GM10266 (cell line): Measurements from ENCODE around the gene RNF220.

ENCODE experiments used
- DNase-seq: peaks from one replicate; pipeline ENCODE4 v3.0.0; 2012; ENCODE audit errors: extremely low spot score
- TF ChIP-seq, protein P1 (sequence below): IDR thresholded peaks from 2 replicates; pipeline ENCODE4 v1.5.1; 2012; ENCODE audit warnings: mild to moderate bottlenecking, low read depth; ENCODE audit not compliant: control insufficient read depth, insufficient read depth; ENCODE audit errors: missing control alignments

RNF220 gene

DNA sequence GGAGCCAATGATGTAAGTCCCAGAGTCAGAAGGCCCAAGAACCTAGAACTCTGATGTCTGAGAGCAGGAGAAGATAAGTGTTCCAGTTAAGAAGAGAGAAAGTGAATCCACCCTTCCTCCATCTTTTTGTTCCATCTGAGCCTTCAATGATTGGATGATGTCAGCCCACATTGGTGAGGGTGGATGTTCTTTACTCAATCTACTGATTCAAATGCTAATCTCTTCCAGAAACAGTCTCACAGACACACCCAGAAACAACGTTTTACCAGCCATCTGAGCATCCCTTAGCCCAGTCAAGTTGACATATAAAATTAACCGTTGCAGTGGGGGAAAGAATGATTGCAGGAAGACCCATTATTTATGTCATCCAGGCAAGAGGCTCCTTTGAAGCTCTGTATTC is 16.5 kb upstream of the RNF220 start:
- TF ChIP-seq, protein P1, sequence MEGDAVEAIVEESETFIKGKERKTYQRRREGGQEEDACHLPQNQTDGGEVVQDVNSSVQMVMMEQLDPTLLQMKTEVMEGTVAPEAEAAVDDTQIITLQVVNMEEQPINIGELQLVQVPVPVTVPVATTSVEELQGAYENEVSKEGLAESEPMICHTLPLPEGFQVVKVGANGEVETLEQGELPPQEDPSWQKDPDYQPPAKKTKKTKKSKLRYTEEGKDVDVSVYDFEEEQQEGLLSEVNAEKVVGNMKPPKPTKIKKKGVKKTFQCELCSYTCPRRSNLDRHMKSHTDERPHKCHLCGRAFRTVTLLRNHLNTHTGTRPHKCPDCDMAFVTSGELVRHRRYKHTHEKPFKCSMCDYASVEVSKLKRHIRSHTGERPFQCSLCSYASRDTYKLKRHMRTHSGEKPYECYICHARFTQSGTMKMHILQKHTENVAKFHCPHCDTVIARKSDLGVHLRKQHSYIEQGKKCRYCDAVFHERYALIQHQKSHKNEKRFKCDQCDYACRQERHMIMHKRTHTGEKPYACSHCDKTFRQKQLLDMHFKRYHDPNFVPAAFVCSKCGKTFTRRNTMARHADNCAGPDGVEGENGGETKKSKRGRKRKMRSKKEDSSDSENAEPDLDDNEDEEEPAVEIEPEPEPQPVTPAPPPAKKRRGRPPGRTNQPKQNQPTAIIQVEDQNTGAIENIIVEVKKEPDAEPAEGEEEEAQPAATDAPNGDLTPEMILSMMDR, result no peak
- no peak for DNase-seq

DNA sequence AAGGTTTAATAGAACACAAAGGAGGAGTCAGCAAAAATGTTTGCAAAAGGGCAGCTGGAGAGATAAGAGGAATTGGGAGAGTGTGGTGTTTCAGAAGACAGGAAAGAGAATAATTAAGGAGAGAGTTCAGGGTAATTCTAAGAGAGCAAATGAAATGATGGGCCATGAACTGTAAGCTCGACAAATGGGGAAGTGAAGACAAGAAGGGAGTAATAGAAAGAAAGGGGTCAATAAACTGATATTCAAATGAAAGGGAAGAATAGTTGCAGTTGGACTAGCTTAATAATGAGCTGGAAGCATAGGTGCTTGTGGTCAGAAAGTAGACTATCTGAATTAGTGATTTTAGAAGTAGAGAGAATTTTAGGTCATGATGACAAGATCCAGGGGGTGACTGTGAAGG is 15.6 kb upstream of the RNF220 start:
- TF ChIP-seq, protein P1, result no peak
- DNase-seq, result no peak

- TF ChIP-seq, protein P1, result no peak
- no peak for DNase-seq
Measured at GRCh38 chr1:44390277-44390676, 14.8 kb upstream of the RNF220 start.

DNA sequence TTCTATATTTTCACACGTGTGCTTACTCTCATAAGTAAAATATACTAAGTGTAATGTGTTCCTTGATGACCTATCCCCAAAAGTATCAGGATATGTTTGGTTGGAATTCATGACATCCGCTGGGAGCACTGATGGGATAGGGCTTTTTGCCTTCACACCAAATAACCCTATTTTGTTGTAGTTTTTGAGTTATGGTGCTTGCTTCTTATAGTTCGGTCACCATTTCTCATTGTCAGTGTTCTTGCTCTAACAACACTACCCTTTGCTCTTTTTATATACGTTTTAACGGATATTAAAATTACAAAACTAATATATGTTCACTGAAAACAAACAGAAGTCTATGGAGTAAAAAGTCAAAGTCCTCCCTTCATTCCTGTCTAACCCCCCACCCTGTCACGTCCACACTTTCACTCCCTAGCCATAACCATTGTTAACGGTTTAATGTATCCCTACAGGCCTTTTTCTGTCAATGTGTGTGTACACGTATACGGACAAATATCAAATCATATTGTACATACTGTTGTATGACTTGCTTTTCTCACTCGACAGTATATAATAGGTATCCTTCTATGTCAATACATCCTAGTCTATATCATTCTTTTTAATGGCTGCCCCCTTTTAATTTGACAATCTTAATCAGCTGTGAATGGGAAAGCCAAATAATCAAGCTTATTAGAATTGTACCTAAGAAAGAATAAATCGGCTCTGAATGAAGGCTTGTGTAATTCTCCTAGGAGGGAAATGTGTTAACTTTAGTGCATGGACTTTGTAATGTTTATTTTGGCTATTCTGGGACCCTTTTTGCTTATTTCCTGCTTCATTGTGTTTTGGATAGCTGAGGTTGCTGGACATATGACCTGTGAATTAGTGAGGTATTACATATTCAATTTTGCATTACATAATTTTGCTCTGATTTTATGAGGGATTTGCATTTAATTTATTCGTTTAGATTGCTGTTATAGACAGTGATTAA is 3.5 kb upstream of the RNF220 start:
- TF ChIP-seq, protein P1, result no peak
- DNase-seq, result no peak

DNA sequence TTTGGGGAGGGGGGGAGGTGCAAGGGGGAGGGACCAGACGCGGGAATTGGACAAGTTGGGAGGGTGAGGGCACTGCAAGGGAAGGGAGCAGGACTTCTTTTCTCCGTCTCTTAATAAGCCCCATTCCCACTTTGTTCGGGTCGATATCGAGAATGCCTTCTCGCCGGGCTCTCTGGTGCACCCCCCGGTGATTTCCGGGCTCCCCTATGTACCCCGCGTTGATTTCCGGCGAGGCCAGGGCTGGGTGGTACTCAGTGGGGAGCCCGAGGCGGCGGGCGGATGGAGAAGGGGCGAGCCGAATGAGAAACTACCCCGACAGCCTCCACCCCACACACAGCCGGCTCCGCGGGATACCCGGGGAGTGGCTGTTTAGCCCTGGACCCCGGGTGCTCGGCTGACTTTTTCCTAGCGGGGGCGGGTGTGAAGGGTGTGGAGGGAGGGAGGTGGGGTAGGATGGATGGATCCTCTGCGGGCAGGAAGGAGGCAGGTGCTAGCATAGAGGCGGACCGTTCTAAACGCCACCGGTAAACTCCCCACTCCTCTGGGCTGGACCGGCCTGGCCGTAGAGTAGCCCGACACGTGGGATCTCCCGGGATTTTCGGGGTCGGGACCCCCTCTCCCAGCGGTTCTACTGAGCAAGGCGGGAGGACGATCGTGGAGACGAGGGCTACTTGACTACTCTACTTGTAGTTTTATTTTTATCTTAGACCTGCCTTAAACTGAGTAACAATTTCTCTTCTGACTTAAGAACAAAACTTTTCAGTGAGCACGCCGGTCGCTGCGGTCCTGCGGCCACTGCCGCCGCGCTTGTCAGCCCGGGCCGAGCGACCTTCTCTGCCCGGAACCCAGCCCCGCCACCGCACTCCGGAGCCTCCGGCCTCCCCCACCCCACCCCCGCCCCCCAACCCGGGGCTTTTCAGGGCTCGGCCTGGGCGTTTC is 1.0 kb downstream of the RNF220 start:
- TF ChIP-seq, protein P1, result no peak
- no peak for DNase-seq

DNA sequence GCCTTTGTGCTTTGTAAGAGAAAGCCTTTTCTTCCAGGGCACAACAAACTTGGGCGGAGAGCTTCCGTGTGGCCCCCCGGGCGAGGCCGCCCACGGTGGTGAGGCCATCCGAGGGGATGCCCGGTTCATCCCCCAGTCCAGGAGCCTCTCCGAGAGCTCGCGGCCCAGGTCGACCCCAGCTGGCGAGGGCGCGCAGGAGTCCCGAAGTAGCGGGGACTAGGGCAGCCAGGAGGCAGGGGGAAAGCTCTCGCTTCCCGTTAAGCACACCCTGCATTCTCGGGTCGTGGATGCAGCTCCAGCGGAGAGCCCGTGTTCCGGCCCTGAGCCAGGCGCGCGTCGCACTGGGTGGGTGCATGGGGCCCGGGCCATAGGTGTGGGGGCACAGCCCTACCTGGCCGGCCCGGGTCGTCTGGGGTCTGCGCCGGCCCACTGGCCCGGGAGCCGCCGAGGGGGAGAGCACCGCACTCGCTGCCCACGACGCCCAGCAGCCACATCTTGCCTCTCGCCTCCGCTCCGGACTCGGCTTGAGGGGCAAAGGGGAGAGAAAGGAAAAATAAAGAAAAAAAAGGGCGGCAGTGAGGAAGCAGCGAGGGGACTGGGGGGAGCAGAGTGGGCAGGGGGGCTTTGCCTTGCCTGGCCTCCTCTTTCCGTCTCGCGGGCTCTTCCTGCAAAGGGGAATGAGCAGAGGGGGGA is 1.8 kb downstream of the RNF220 start:
- DNase-seq, result peak; percentile 55
- TF ChIP-seq, protein P1, result no peak
